Osteoblast (primary cell): ENCODE results near the gene GOLGB1. TPM values are rescaled to one million over a fixed set of nuclear protein-coding genes. Genes with fewer than 3 reads are reported as not detected.

Experiments
- DNase-seq: peaks from one replicate; pipeline ENCODE4 v3.0.0; 2011; ENCODE audit warnings: low spot score, mixed read lengths; ENCODE audit not compliant: insufficient read length; ENCODE audit errors: missing footprints
- H2AFZ ChIP-seq: 2 replicates; pipeline ENCODE4 v1.6.0; 2011; ENCODE audit warnings: mild to moderate bottlenecking, low read length
- H3K27ac ChIP-seq: 2 replicates; pipeline ENCODE4 v1.5.1; 2011; ENCODE audit warnings: mild to moderate bottlenecking, low read depth, low read length, moderate library complexity
- H3K27me3 ChIP-seq: 2 replicates; pipeline ENCODE4 v1.6.0; 2012; ENCODE audit warnings: mild to moderate bottlenecking, control low read depth, inconsistent platforms, low read length, moderate library complexity; ENCODE audit not compliant: insufficient read depth
- H3K36me3 ChIP-seq: 2 replicates; pipeline ENCODE4 v1.5.1; 2011; ENCODE audit warnings: mild to moderate bottlenecking, low read length, control low read depth, moderate library complexity; ENCODE audit not compliant: insufficient read depth
- H3K4me1 ChIP-seq: 2 replicates; pipeline ENCODE4 v1.5.1; 2011; ENCODE audit warnings: mild to moderate bottlenecking, low read length, control low read depth, moderate library complexity; ENCODE audit not compliant: insufficient read depth
- H3K4me2 ChIP-seq: 2 replicates; pipeline ENCODE4 v1.6.0; 2011; ENCODE audit warnings: mild to moderate bottlenecking, low read length; ENCODE audit not compliant: insufficient read depth
- H3K4me3 ChIP-seq: fragments of 200-600 bp; sonication (generic); 3 replicates; pipeline ENCODE4 v1.5.1; 2012; ENCODE audit warnings: mild to moderate bottlenecking, low read length, inconsistent platforms; ENCODE audit not compliant: insufficient read depth
- H3K79me2 ChIP-seq: 2 replicates; pipeline ENCODE4 v1.6.0; 2012; ENCODE audit warnings: mild to moderate bottlenecking, low read length, control low read depth, inconsistent platforms; ENCODE audit not compliant: insufficient read depth
- H3K9me3 ChIP-seq: 2 replicates; pipeline ENCODE4 v1.5.1; 2011; ENCODE audit warnings: low read depth, low read length, control low read depth
- H4K20me1 ChIP-seq: 2 replicates; pipeline ENCODE4 v1.6.0; 2012; ENCODE audit warnings: mild to moderate bottlenecking, low read length, control low read depth; ENCODE audit not compliant: insufficient read depth
- CTCF ChIP-seq: IDR thresholded peaks from 2 replicates; pipeline ENCODE4 v1.5.1; 2011; ENCODE audit warnings: mild to moderate bottlenecking, low read depth, low read length, moderate library complexity; ENCODE audit errors: extremely low read depth
- total RNA-seq: library from RNA; depleted of rRNA; stranded (reverse); fragments of >200 nt; gene quantifications from 2 replicates; pipeline ENCODE4 v1.2.3, GENCODE V29; 2012

Gene GOLGB1
- 62.2 and 70.6 TPM in 2 replicates for total RNA-seq

GRCh38 chr3:121749276-121750086 is at the start of gene GOLGB1:
TSS of gene GOLGB1 (minus strand) at chr3:121749741. CDS start at chr3:121730971, 18,770 bp downstream.
- Histone ChIP-seq H4K20me1 (peaks cover 24% of the 10 kb centered on the region), H3K36me3 (peaks cover 5% of the 10 kb centered on the region), H3K4me1 (peaks cover 19% of the 10 kb centered on the region), H3K4me3 (peak within 1 kb of the TSS; percentile 99), H3K9me3 (no peaks in the 10 kb centered on the region), H3K27me3 (no peaks in the 10 kb centered on the region), H3K79me2 (peaks cover 46% of the 10 kb centered on the region), H3K27ac (peak within 1 kb of the TSS; percentile 97), H2AFZ (peak within 1 kb of the TSS; percentile 96), H3K4me2 (peak within 1 kb of the TSS; percentile 97)
- no peak for TF ChIP-seq CTCF
- DNase-seq, result peak; percentile 96

- Histone ChIP-seq H3K4me1 (no peaks in the 10 kb centered on the region), H3K36me3 (no peaks in the 10 kb centered on the region), H3K27ac (no peak overlapping the region), H3K9me3 (no peaks in the 10 kb centered on the region), H3K79me2 (no peaks in the 10 kb centered on the region), H4K20me1 (no peaks in the 10 kb centered on the region), H3K27me3 (no peaks in the 10 kb centered on the region), H2AFZ (no peak overlapping the region), H3K4me3 (no peak overlapping the region), H3K4me2 (no peak overlapping the region)
- TF ChIP-seq CTCF, result no peak
- DNase-seq, result no peak
Observed at GRCh38 chr3:121796970-121797369, 47.4 kb upstream of the GOLGB1 start.

GRCh38 chr3:121794264-121794983 is 44.9 kb upstream of the GOLGB1 start:
- TF ChIP-seq CTCF, result no peak
- no peak for DNase-seq
- Histone ChIP-seq H3K4me1 (no peaks in the 10 kb centered on the region), H3K27me3 (no peaks in the 10 kb centered on the region), H3K36me3 (peaks cover 2% of the 10 kb centered on the region), H3K4me2 (no peak overlapping the region), H3K4me3 (no peak overlapping the region), H3K79me2 (no peaks in the 10 kb centered on the region), H3K9me3 (no peaks in the 10 kb centered on the region), H3K27ac (no peak overlapping the region), H2AFZ (no peak overlapping the region), H4K20me1 (no peaks in the 10 kb centered on the region)

GRCh38 chr3:121793078-121793477 is 43.5 kb upstream of the GOLGB1 start:
- H3K27ac ChIP-seq, result no peak overlapping the region
- DNase-seq, result no peak
- no peaks in the 10 kb centered on the region for H3K27me3 ChIP-seq
- H4K20me1 ChIP-seq, result no peaks in the 10 kb centered on the region
- no peak for TF ChIP-seq CTCF
- no peaks in the 10 kb centered on the region for H3K79me2 ChIP-seq
- H3K4me2 ChIP-seq, result no peak overlapping the region
- peaks cover 10% of the 10 kb centered on the region for H3K36me3 ChIP-seq
- no peaks in the 10 kb centered on the region for H3K4me1 ChIP-seq
- no peak overlapping the region for H2AFZ ChIP-seq
- H3K4me3 ChIP-seq, result no peak overlapping the region
- H3K9me3 ChIP-seq, result no peaks in the 10 kb centered on the region
